ENCODE results near the gene OVOL3.
"Not testable (repeated sequence)": the region's sequence is repeated elsewhere in the genome, so short reads cannot be mapped to it uniquely, and the experiment has no call there.

The OVOL3 gene

DNA sequence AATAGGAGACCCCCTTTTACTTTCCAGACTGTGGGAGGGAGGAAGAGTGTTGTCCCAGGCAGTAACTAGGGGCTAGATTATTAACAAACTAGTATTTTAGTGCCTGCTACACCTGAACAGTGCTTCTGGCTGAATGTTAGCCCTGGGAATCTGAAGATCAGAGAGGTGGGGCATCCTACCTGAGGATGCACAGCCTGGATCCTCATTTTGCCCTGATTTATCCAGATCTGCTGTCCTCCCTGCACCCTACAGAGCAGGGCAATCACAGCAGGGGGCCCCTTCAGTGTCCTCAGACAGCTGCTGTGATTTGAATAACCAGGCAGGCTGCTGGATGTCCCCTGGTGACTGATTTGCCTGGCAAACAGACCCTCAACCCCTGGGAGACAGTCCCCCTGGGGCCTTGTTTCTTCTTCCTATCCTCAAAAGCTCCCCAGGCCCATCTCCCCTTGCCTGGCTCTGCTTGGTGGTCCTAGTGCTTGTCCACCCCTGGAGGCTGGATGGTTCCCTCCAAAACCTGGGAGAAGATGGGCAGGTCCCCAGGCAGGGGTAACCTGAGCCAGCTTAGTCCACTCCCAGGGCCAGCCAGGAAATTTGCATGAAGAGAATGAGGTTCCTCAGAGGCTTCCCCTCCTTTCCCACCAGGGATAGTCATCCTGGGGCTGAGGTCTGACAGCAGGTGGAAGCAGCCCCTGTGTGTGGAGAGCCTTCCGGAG lies at the start of gene OVOL3:
TSS of gene OVOL3 (plus strand) at position 657 of the 713 bp plus-strand sequence. CDS start 60 bp downstream, outside the sequence.
- in situ Hi-C loops (cut with HindIII; ENCODE audit: low sequenced_read_pairs), result no loop called here

DNA sequence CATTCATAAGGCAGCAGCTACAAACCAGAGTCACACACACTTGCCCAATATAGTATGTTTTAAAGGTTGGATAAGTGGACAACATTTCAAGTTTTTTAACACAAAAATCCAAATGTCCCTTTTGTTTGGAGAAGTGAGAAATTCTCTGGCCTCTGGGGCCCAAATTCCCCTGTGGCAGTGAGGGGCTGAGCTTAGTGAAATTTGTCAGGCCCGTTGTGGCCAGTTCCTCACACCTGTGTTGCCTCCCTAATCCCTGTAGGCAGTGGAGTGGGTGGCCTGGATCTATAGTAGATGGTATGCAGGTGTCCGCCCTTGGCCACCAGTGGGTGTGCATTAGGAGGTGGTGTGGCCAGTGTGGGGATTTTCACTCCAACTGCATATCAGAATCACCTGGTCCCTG lies 49.6 kb upstream of the OVOL3 start:
- in situ Hi-C loops (cut with HindIII; ENCODE audit: low sequenced_read_pairs), result no loop called here

DNA sequence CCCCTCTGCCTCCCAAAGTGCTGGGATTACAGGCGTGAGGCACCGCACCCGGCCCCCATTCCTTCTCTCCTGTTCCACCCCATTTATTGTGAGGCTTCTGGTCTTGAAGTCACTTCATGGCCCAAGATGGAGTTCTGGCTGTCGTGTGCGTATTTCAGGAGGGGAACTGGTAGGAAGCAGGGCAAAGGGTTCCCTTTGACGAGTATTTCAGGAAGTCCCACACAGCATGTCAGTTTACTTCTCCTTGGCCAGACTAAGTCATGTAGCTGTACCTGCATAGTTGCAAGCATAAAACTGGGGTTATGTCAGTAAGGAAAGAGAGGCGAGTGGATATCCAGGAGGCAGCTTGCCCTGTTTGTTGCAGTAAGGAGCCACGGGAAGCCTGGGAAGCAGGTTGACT lies 46.1 kb upstream of the OVOL3 start:
- in situ Hi-C loops (cut with HindIII; ENCODE audit: low sequenced_read_pairs), result no loop called here

DNA sequence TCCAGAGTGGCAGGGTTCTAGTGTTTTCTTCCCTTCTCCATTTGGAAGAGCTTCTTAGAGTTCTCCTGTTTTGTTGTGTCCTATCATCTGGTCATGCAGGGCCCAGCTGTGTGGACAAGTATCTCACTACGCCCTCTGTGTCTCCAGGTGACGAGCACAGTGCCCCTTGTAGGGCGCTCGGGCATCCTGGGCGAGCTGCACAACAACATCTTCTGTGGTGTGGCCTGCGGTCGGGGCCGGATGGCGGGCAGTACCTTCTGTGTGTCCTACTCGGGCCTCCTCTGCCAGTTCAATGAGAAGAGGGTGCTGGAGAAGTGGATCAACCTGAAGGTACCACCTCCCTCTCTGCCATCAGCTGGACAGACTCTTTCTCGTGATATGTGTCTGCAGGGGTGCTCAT lies 43.3 kb upstream of the OVOL3 start:
- in situ Hi-C loops (cut with HindIII; ENCODE audit: low sequenced_read_pairs), result no loop called here

DNA sequence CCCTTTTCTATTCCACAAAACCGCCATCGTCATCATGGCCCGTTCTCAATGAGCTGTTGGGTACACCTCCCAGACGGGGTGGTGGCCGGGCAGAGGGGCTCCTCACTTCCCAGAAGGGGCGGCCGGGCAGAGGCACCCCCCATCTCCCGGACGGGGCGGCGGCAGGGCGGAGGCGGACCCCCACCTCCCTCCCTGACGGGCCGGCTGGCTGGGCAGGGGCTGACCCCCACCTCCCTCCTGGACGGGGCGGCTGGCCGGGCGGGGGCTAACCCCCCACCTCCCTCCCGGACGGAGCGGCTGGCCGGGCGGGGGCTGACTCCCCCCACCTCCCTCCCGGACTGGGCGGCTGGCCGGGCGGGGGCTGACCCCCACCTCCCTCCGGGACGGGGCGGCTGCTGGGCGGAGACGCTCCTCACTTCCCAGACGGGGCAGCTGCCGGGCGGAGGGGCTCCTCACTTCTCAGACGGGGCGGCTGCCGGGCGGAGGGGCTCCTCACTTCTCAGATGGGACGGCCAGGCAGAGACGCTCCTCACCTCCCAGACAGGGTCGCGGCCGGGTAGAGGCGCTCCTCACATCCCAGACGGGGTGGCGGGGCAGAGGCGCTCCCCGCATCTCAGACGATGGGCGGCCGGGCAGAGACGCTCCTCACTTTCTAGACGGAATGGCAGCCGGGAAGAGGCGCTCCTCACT lies 42.0 kb upstream of the OVOL3 start:
- in situ Hi-C loops (cut with HindIII; ENCODE audit: low sequenced_read_pairs), result not testable (repeated sequence)

- in situ Hi-C loops (cut with HindIII; ENCODE audit: low sequenced_read_pairs), result no loop called here
Observed at GRCh38 chr19:36072081-36072480, 38.9 kb upstream of the OVOL3 start.

DNA sequence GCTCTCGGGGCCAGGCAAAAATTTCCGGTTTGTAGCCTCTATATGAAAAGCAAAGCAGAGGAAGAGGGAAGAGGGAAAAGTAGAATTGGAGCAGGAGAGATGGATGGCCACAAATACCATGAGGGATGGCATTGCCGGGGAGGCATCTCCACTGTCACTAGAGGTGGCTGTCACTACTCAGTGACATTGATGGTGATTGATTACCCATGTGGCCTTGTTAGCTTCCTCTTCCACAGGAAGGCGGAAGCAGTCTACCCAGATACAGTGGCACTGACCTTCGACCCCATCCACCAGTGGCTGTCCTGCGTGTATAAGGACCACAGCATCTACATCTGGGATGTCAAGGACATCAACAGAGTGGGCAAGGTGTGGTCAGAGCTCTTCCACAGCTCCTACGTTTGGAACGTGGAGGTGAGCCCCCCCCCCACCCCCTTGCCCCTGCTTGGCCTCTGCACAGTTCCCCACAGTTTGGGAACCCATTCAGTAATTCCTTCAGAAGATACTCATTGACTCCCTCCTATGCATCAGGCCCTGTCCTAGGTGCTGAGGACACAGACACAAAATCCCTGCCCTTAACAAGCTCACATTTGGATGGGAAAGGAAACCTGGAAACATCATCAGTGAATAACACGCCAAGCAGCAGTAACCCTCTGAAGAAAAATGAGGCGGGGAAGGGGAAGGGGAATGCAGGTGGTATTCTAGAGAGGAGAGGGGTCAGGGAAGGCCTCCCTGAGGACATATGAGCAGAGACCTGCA lies 37.6 kb upstream of the OVOL3 start:
- in situ Hi-C loops (cut with HindIII; ENCODE audit: low sequenced_read_pairs), result no loop called here

DNA sequence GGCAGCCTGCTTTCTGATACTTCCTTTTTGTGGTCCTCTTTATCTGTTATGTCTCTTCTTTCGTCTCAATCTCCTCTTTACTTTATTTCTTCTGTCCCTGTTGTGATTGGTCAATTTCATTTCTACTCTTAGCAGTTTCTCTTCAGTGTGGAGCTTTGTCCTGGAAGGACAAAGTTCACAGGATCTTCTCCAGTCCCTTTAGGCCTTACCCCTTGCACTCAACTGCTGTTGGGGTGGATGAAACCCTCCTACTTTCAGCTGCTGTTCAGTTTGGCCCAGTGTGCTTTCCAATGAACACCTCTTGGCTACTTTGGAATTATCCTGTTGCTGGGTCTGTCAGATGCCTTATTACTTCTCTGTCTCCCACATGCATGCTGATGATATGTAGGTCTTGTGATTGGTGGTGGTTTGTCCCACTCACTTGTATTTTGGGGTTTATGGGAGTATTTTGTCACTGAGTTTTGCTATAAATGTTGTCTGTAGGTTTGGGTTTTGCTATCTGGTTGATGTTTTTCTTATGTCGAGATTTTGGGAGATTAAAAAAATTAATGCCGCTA lies 31.5 kb upstream of the OVOL3 start:
- in situ Hi-C loops (cut with HindIII; ENCODE audit: low sequenced_read_pairs), result no loop called here

DNA sequence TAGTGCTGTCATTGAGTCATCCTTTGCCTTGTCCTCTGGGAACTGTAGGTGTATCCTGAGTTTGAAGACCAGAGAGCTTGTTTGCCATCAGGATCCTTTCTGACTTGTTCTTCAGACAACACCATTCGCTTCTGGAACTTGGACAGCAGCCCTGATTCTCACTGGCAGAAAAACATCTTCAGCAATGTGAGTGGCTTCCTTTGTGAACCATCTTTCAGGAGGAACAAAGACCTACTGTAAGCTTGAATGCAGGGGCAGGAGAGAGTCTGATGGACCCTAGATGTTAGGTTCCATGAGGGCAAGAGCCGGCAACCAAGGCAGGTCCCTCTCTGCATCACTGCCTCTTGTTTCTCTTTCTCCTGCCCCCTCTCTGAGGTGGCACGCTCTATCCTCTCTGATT lies 29.6 kb upstream of the OVOL3 start:
- in situ Hi-C loops (cut with HindIII; ENCODE audit: low sequenced_read_pairs), result no loop called here

GRCh38 chr19:36081894-36082293 lies 29.0 kb upstream of the OVOL3 start:
- in situ Hi-C loops (cut with HindIII; ENCODE audit: low sequenced_read_pairs), result no loop called here

- in situ Hi-C loops (cut with HindIII; ENCODE audit: low sequenced_read_pairs), result no loop called here
Observed at GRCh38 chr19:36082916-36083315, 28.0 kb upstream of the OVOL3 start.

DNA sequence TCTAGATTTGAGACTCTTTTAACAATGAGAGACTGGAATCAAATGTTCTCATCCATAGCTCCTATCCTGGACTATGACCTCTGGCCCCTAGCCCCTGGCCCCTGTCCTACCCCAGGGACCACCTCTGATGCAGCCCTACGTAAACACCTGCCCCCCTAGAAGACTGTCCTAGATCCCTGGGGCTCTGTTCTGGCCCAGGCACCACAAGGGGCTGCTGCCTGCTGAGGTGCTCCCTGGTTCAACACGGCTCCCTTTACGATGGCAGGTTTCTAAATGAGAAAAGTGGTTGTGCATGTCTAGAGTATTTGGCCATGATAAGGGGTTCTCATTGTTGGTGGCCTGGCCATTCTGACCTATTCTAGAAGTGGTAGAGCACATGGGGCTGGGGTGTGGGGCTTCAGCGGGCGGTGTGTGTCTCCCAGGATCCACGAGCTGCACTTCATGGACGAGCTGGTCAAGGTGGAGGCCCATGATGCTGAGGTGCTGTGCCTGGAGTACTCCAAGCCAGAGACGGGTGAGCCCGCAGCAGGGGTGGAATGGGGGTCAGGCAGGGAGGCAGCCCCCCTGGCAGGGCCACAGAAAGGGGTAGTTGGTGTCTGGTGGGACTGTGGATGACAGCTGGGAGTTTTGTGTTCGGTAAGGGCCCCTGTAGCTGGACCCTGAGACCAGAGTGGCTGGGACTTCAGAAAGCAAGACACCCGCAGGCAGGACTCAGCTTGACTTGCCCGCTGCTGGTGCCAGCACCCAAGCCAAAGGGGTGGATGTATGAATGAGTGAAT lies 26.5 kb upstream of the OVOL3 start:
- in situ Hi-C loops (cut with HindIII; ENCODE audit: low sequenced_read_pairs), result no loop called here

DNA sequence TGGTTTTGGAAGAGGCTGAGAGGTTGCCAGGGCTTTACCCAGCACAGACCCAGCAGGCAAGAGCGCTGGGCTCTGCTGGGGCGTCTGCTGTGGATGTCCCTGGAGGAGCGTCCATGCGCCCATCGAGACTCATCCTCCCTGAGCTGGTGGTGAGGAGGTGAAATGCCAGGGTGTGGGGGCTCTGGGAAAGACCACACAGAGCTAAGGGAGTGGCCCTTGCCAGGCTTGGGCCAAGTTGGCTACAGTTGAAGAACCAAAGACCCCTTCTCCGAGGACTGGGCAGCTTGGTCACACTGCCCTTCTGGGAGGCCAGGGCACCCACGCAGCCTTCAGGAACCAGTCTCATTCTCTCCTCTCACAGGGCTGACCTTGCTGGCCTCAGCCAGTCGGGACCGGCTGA lies 24.6 kb upstream of the OVOL3 start:
- in situ Hi-C loops (cut with HindIII; ENCODE audit: low sequenced_read_pairs), result no loop called here

DNA sequence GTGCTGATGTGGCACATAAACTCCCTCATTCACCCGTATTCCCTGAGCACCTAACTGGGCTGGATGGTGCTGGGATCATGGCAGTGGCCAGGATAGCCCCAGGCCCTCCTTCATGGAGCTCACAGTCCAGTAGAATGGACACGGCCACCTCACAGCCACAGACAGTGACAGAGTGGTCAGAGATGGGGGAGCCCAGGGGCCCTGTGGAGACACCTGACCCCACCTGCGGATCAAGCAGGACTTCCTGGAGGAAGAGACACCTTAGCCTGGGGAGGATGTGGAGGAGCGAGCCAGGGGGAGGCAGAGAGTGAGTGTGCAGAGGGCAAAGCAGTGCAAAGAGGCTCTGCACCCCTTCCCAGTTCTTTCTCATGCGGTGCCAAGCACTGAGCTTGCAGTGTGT lies 21.1 kb upstream of the OVOL3 start:
- in situ Hi-C loops (cut with HindIII; ENCODE audit: low sequenced_read_pairs), result no loop called here

DNA sequence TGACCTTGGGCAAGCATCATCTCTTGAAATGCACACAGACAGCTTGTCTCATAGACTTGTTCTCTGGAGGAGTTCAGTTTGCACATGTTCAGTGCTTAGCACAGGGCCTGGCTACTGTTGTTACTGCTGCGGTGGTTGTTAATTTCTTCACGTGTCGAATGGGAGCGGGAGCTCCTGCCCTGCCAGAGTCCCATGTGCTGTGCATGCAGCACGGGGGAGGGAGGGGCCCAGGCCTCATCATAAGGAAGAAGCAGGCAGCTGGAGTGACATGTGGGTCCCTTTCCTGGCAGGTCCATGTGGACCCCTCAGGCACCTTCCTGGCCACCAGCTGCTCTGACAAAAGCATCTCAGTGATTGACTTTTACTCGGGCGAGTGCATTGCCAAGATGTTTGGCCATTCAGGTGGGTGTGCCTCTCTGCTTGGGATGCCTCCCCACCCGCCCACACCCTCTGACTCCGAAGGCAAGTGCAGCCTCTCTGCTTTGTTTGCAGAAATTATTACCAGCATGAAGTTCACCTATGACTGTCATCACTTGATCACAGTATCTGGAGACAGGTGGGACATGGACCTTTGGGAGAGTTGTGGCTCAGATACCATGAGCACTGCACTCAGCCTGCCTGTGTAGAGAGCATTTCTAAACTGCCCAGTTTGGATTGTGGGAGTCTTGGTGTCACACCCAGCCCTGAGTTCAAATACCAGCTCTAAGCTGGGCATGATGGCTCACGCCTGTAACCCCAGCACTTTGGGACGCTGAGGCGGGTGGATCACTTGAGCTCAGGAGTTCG lies 19.8 kb upstream of the OVOL3 start:
- in situ Hi-C loops (cut with HindIII; ENCODE audit: low sequenced_read_pairs), result no loop called here

DNA sequence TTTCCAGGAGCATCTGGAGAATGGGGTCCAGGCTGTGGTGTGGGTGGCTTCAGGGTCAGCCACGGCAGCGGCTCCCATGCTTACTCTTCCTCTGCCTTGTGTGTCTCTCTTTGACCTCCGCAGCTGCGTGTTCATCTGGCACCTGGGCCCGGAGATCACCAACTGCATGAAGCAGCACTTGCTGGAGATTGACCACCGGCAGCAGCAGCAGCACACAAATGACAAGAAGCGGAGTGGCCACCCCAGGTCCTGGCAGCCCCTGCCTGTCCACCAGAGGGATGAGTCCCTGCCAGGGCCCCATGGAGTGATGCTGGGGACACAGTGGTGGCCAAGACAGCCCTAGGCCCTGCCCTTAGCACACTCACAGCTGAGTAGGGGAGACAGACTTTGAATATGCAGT lies 18.4 kb upstream of the OVOL3 start:
- in situ Hi-C loops (cut with HindIII; ENCODE audit: low sequenced_read_pairs), result no loop called here

GRCh38 chr19:36093146-36093662 lies 17.7 kb upstream of the OVOL3 start:
- in situ Hi-C loops (cut with HindIII; ENCODE audit: low sequenced_read_pairs), result no loop called here

- in situ Hi-C loops (cut with HindIII; ENCODE audit: low sequenced_read_pairs), result no loop called here
Observed at GRCh38 chr19:36093687-36094086, 17.3 kb upstream of the OVOL3 start.

- in situ Hi-C loops (cut with HindIII; ENCODE audit: low sequenced_read_pairs), result no loop called here
Observed at GRCh38 chr19:36097036-36097435, 13.9 kb upstream of the OVOL3 start.
